Stimulated activated naive CD8-positive, alpha-beta T cell treated with anti-CD3 and anti-CD28 coated beads, Interleukin-15, Interleukin-2, amounts not matched to agents 100 ng/mL and 50 ng/mL, for 24 hours (primary cell): ENCODE measurements around the gene SLC15A1.

Experiments
- H3K27ac Mint-ChIP-seq: one replicate; pipeline ENCODE4 v1.8.0; 2021; ENCODE audit warnings: mild to moderate bottlenecking, mixed read lengths
- H3K27me3 Mint-ChIP-seq: one replicate; pipeline ENCODE4 v1.8.0; 2021; ENCODE audit warnings: mixed read lengths
- H3K36me3 Mint-ChIP-seq: one replicate; pipeline ENCODE4 v1.8.0; 2021; ENCODE audit warnings: low read depth, mixed read lengths
- H3K4me1 Mint-ChIP-seq: one replicate; pipeline ENCODE4 v1.8.0; 2021; ENCODE audit warnings: low read depth, mixed read lengths
- H3K4me3 Mint-ChIP-seq: one replicate; pipeline ENCODE4 v1.8.0; 2021; ENCODE audit warnings: mild to moderate bottlenecking, mixed read lengths
- H3K9me3 Mint-ChIP-seq: one replicate; pipeline ENCODE4 v1.8.0; 2021; ENCODE audit warnings: mixed read lengths

The SLC15A1 gene

DNA sequence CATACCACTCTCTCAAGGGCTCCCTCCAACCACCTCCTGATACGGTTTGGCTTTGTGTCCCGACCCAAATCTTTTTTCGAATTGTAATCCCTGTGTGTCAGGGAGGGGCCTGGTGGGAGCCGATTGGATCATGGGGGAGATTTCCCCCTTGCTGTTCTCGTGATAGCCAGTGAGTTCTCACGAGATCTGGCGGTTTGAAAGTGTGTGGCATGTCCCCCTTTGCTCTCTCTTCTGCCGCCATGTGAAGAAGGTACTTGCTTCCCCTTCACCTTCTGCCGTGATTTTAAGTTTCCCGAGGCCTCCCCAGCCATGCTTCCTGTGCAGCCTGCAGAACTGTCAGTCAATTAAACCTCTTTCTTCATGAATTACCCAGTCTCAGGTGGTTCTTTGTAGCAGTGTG, 34.7 kb upstream of the SLC15A1 start:
- no peaks in the 10 kb centered on the region for H3K36me3 Mint-ChIP-seq
- H3K27me3 Mint-ChIP-seq, result peaks cover 4% of the 10 kb centered on the region
- no peaks in the 10 kb centered on the region for H3K4me1 Mint-ChIP-seq
- no peak overlapping the region for H3K27ac Mint-ChIP-seq
- peaks cover 4% of the 10 kb centered on the region for H3K9me3 Mint-ChIP-seq
- no peak overlapping the region for H3K4me3 Mint-ChIP-seq

DNA sequence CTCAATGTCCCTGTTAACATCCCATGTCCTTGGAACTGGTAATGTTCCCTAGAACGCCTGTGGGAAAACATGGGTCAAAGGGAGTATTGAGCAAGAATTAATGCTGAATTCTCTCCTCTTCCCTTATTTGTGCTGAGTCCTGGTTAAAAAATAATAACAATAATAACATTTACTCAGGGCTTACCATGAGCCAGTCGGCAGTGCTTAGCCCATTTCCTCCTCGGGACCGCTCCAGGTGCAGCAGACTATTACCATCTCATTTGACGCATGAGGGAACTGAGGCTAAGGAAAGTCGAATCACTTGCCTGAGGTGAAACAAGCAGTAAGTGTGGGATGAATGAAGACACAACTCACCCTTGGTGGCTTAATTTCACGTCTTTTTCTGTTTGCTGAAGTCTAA, 33.6 kb upstream of the SLC15A1 start:
- H3K9me3 Mint-ChIP-seq, result peaks cover 4% of the 10 kb centered on the region
- H3K36me3 Mint-ChIP-seq, result no peaks in the 10 kb centered on the region
- no peak overlapping the region for H3K27ac Mint-ChIP-seq
- H3K4me3 Mint-ChIP-seq, result no peak overlapping the region
- H3K4me1 Mint-ChIP-seq, result no peaks in the 10 kb centered on the region
- H3K27me3 Mint-ChIP-seq, result peaks cover 8% of the 10 kb centered on the region

DNA sequence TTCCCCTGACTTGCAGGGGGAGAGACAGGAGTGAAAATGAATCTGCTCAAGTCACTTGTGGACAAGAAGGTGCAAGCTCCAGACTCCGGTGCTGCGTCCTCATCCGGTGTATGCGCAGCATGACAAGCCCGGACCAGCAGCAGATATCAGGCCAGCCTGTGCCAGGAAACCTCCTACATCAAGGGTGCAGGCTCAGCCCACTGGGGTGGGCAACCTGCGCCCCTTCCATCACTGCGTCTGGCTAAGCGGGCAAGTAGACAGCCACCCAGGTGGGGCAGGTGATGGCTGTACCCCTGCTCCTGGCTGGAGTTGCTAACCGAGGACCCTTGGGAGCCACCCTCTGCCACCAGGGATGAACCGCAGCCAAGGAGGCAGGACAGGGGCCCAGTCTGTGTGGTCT, 32.9 kb upstream of the SLC15A1 start:
- Mint-ChIP-seq H3K36me3 (no peaks in the 10 kb centered on the region), H3K4me1 (no peaks in the 10 kb centered on the region), H3K27me3 (peaks cover 9% of the 10 kb centered on the region), H3K4me3 (no peak overlapping the region), H3K9me3 (peaks cover 4% of the 10 kb centered on the region), H3K27ac (no peak overlapping the region)

DNA sequence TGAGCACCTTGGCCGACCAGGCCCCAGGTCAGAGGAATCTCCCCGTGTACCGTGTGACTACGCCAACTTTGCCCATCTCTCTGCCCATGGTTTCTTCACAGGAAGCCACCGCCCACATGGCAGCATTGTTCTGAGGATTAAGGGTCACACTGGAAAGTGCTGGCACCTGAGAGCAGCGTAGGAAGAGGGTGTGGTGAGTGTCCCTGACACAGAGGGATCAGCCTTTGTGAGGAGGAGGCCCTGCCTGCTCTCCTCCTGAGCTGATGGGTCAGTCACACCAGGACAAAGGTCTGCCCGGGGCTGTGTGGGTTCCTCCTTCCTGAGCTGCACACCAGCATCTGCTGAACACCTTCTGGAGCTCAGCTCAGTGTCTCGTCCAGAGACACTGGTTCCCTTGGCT, 32.2 kb upstream of the SLC15A1 start:
- peaks cover under 1% of the 10 kb centered on the region for H3K9me3 Mint-ChIP-seq
- no peak overlapping the region for H3K4me3 Mint-ChIP-seq
- H3K36me3 Mint-ChIP-seq, result no peaks in the 10 kb centered on the region
- H3K27ac Mint-ChIP-seq, result no peak overlapping the region
- H3K4me1 Mint-ChIP-seq, result no peaks in the 10 kb centered on the region
- H3K27me3 Mint-ChIP-seq, result peaks cover 9% of the 10 kb centered on the region

DNA sequence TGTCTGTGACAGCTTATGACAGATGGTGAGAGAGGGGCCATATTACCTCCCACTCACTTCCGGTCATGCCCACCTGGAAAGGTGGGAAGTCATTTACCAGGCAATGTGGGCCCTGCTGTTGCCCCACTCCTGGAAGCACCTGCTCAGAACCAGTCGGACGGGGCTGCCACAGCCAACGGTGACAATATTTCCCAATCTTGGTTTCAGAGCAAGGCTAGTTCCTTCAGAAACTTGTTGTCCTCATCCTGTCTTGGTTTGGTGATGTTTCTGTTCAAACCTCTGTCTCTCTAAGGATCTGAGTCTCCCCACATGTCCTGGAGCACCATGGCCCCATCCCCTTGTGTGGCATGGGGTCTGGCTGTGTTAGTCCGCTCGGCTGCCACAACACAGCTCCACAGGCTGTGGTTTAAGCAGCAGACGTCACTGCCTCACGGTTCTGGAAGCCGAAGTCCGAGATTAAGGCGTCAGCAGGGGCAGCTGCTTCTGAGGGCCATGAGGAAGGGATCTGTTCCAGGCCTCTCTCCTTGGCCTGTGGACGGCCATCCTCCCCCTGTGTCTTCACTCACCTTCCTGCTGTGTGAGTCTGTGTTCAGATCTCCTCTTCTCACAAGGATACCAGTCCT, 31.5 kb upstream of the SLC15A1 start:
- Mint-ChIP-seq H3K9me3 (no peaks in the 10 kb centered on the region), H3K4me3 (no peak overlapping the region), H3K27ac (no peak overlapping the region), H3K27me3 (peaks cover 10% of the 10 kb centered on the region), H3K36me3 (no peaks in the 10 kb centered on the region), H3K4me1 (no peaks in the 10 kb centered on the region)

DNA sequence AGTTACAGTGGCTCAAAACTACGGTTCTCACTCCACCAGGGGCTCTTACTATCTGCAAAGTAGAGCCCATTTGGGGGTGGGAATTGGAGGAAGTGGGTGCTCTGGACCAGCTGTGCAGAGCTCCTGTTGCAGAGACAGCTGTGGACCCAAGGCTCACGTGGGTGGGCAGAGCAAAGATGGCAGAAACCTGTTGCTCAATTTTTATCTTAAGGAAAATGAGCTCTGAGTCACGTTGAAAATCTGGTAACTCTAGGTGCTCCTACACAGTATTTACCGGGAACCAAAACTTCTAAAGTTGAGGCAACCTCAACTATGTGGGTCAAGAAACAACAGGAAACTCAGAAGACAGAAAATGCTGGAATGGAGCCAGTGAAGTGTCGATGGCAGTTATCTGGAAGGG, 30.2 kb upstream of the SLC15A1 start:
- H3K36me3 Mint-ChIP-seq, result no peaks in the 10 kb centered on the region
- H3K4me1 Mint-ChIP-seq, result no peaks in the 10 kb centered on the region

DNA sequence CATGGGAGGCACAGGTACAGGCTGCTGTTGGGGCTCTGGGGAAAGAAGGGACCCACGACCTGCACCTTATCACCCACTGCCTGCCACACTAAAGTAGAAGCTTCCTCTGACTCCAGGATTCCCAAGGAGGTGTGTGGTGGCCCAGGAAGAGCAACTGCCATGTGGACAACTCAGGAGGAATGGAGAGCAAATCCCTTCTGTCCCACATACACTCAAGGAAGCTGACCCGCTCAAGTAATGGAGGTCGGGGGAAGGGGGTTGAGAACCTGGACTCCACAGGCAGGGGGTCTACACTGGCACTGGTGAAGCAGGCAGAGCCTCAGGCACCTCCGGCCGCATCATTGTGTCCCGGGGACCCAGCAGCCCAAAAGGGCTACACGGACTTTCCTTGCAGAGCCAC, 29.4 kb upstream of the SLC15A1 start:
- Mint-ChIP-seq H3K9me3 (no peaks in the 10 kb centered on the region), H3K27ac (no peak overlapping the region), H3K4me3 (no peak overlapping the region), H3K27me3 (peaks cover 16% of the 10 kb centered on the region), H3K36me3 (no peaks in the 10 kb centered on the region), H3K4me1 (no peaks in the 10 kb centered on the region)

More for the DNA sequence above, 30.2 kb upstream of the SLC15A1 start:
- Mint-ChIP-seq H3K27me3 (peaks cover 15% of the 10 kb centered on the region), H3K4me3 (no peak overlapping the region), H3K9me3 (no peaks in the 10 kb centered on the region), H3K27ac (no peak overlapping the region)

DNA sequence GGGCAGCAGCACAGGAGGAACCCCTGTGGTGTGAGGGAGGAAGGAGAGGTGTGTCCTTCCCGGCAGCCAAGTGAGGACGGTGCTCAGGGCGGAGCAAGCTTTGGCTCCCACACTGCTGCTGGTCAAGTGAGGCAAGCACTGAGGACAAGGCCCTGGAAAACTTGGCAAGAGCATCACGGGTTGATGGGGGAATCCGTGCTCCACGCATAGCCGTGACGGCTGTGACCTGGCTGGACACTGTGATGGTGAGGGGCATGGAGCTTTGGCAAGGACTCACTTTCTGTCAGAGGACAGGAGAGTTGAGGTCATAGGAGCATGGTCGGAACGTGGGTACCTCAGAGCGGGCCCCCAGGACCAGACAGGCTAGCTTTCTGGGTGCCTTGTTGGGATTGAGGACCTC, 29.0 kb upstream of the SLC15A1 start:
- H3K27ac Mint-ChIP-seq, result no peak overlapping the region
- H3K36me3 Mint-ChIP-seq, result no peaks in the 10 kb centered on the region
- H3K27me3 Mint-ChIP-seq, result peaks cover 16% of the 10 kb centered on the region

DNA sequence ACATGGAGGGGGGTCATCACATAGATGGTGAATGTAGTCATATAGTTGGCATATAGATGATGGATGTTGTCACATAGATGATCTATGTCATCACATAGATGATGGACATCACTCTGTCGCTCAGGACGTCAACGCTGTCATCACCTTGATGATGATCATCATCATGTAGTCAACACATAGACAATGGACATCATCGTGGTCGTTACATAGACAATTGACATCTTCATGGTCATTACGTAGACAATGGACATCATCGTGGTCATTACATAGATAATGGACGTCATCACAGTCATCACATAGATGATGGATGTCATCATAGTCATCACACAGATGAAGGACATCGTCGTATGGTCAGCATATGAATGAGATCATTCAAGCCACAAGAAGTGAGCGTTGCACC, 28.6 kb upstream of the SLC15A1 start:
- Mint-ChIP-seq H3K4me1 (no peaks in the 10 kb centered on the region), H3K9me3 (no peaks in the 10 kb centered on the region), H3K4me3 (no peak overlapping the region), H3K36me3 (no peaks in the 10 kb centered on the region), H3K27ac (no peak overlapping the region), H3K27me3 (peaks cover 16% of the 10 kb centered on the region)

More for the DNA sequence above, 29.0 kb upstream of the SLC15A1 start:
- Mint-ChIP-seq H3K4me1 (no peaks in the 10 kb centered on the region), H3K9me3 (no peaks in the 10 kb centered on the region), H3K4me3 (no peak overlapping the region)

DNA sequence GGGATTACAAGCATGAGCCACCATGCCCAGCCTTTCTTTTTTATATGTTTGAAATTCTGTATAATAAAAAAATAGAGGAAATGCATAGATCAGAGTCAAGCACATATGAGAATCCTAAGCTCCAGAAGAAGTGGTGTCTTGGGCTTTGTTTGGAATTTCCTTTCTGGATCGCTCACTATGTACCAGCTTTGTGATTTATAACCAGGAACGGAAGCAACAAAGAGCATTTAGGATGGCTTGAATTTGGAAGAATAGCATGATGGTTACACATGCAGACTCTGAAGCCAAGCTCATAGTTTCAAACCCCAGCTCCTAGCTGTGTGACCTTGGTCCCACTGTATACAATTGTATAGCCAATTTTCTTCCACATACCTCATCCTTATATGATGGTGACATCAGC, 28.0 kb upstream of the SLC15A1 start:
- H3K27me3 Mint-ChIP-seq, result peaks cover 16% of the 10 kb centered on the region
- H3K4me1 Mint-ChIP-seq, result no peaks in the 10 kb centered on the region
- H3K9me3 Mint-ChIP-seq, result no peaks in the 10 kb centered on the region
- H3K27ac Mint-ChIP-seq, result no peak overlapping the region
- H3K4me3 Mint-ChIP-seq, result no peak overlapping the region
- H3K36me3 Mint-ChIP-seq, result no peaks in the 10 kb centered on the region

DNA sequence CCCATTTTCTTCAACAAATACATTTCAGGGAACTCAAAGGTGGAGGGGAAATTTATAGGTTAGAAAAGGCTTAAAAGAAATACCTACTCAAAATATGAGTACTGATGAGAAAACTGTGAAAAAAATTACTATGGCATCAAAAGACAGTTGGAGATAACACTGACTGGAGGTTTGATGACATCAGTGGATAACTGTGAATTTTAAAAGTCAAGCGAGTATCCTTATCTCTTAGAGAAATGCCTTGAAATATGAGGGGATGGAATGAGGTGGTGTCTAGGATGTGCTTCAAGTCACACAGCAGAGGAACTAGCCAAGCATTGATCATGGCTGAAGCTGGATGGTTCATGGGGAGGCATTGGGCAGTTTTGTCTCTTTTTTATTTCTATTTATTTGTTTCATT, 27.2 kb upstream of the SLC15A1 start:
- H3K36me3 Mint-ChIP-seq, result no peaks in the 10 kb centered on the region
- H3K9me3 Mint-ChIP-seq, result no peaks in the 10 kb centered on the region
- no peak overlapping the region for H3K4me3 Mint-ChIP-seq
- peaks cover 16% of the 10 kb centered on the region for H3K27me3 Mint-ChIP-seq
- H3K27ac Mint-ChIP-seq, result no peak overlapping the region
- no peaks in the 10 kb centered on the region for H3K4me1 Mint-ChIP-seq

DNA sequence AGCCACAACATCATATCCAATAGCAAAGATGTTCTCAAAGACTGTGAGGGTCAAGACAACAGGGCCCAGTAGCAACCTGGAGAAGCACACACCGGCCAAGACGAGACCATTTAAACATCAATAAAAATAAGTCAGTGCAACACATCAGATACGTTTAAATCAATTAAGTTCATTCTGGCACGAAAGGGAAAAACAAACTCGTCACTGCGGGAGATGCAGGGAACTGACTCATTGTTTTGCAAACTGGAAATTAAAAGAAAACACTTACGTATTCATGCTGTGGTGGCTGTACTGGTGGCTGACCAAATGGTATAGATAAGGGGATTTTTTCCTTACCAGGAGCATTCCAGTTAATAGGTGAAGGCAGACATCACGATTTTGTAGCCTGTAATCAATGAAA, 26.3 kb upstream of the SLC15A1 start:
- H3K27ac Mint-ChIP-seq, result no peak overlapping the region
- no peaks in the 10 kb centered on the region for H3K4me1 Mint-ChIP-seq
- no peak overlapping the region for H3K4me3 Mint-ChIP-seq
- H3K9me3 Mint-ChIP-seq, result no peaks in the 10 kb centered on the region
- H3K27me3 Mint-ChIP-seq, result peaks cover 16% of the 10 kb centered on the region
- no peaks in the 10 kb centered on the region for H3K36me3 Mint-ChIP-seq

DNA sequence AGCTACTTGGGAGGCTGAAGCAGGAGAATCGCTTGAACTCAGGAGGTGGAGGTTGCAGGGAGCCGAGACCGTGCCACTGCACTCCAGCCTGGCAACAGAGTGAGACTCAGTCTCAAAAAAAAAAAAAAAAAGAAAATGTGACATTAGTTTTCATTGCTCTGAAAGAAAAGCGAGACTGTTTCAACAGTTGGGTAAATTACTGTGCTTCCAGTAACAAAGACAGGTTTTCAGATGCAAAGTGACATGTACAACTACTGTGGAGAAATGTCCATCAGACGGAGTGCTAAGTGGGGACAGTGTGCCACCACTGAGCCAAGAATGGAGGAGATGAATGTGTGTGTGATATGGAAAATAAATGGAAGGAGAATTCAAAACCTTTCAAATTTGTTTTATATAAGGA, 24.2 kb upstream of the SLC15A1 start:
- Mint-ChIP-seq H3K9me3 (no peaks in the 10 kb centered on the region), H3K4me3 (no peak overlapping the region), H3K27ac (no peak overlapping the region), H3K4me1 (no peaks in the 10 kb centered on the region), H3K27me3 (peaks cover 16% of the 10 kb centered on the region), H3K36me3 (no peaks in the 10 kb centered on the region)

DNA sequence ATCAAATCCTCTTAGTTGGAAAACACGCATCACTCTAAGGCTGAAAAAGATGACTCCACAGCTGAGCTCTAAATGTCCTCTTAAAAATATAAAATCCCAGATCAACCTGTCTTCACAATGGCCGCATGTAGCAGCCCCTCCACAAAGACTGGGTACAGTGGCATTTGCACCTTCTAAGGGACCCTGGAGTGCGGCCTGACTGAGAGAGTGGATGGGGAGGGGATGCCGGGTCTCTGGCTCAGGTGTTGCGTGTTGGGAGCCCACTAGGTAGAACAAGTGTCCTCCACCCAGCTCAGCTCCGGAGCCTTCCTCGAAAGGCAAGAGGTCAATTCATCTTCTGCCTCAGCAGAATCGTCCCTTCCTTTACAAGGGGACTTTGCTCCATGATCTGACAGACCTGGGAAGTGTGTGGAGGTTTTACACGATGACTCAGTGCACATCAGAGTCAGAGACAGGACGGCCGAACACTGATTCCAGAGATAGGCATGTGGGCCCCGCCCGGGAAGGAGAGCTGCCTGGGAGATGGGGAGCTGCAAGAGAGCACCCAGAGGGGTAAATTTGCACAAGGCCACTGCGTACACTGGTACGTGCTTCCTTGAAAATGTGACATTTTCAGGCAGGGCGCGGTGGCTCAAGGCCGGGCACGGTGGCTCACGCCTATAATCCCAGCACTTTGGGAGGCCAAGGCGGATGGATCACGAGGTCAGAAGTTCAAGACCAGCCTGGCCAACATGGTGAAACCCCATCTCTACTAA, 23.5 kb upstream of the SLC15A1 start:
- Mint-ChIP-seq H3K36me3 (no peaks in the 10 kb centered on the region), H3K4me1 (no peaks in the 10 kb centered on the region), H3K27ac (no peak overlapping the region), H3K27me3 (peaks cover 12% of the 10 kb centered on the region), H3K9me3 (no peaks in the 10 kb centered on the region), H3K4me3 (no peak overlapping the region)

DNA sequence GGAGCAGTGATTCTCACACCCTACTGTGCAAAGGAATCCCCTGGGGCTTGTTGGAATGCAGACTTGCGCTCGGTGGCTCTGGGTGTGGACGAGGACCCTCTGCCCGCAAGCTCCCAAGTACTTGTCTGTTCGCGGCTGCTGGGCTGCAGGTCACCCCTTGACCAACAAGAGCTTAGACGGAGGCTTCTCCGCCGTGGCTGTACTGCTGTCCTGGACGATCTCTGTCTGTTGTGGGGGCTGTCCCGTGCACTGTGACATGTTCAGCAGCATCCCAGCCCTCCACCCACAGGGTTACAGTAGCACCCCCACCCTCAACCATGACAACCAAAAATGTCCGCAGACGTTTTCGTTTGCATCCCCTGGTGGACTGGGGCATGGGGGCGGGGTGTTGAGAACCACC, 22.9 kb upstream of the SLC15A1 start:
- H3K27ac Mint-ChIP-seq, result no peak overlapping the region
- H3K9me3 Mint-ChIP-seq, result peaks cover 3% of the 10 kb centered on the region
- H3K4me3 Mint-ChIP-seq, result no peak overlapping the region

DNA sequence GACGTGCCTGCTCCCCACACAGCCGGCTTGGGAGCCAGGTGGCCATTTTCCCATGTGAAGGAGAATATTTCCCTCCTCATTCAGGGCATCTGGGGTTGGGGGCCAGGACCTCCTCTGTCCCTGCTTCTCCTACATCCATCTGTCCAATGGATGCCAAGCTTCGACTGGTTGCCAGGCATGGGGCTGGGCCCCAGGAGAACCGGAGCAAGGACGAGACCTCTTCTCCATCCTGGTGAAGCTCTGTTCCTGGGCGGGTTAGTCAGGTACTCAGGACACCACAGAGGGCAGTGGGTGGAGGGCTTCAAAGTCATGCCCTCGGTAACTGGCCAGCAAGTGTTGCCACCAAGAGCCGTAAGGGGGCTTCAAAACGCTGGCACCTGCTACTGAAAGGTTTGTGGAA, 22.3 kb upstream of the SLC15A1 start:
- Mint-ChIP-seq H3K27ac (no peak overlapping the region), H3K4me1 (no peaks in the 10 kb centered on the region), H3K4me3 (no peak overlapping the region), H3K9me3 (peaks cover 7% of the 10 kb centered on the region), H3K36me3 (no peaks in the 10 kb centered on the region), H3K27me3 (peaks cover 11% of the 10 kb centered on the region)

More for the DNA sequence above, 22.9 kb upstream of the SLC15A1 start:
- Mint-ChIP-seq H3K36me3 (no peaks in the 10 kb centered on the region), H3K27me3 (peaks cover 11% of the 10 kb centered on the region), H3K4me1 (no peaks in the 10 kb centered on the region)
